Panc1 (cell line): ENCODE measurements around the gene IDUA. TPM values are rescaled to one million over a fixed set of nuclear protein-coding genes. Genes with fewer than 3 reads are reported as not detected.

ENCODE experiments used
- ATAC-seq: fragments of 200-7000 bp; cut with Tn5 transposase; 2 replicates; pipeline ENCODE4 v1.9.1; 2020; ENCODE audit warnings: mild to moderate bottlenecking, moderate library complexity
- BruUV-seq: library from RNA; stranded (reverse); fragments of 400-500 nt; replicated peaks from 2 replicates; lab custom pipeline; 2021; lab: Mats Ljungman, UMichigan
- CTCF ChIA-PET: fragments of 300-600 bp; sonication (Branson Sonifier 250); formaldehyde crosslinking; loops from one replicate; lab custom pipeline; 2022; ENCODE audit warnings: antibody characterized with exemption; lab: Charles Lee
- POLR2A ChIA-PET: fragments of 300-600 bp; sonication (Branson Sonifier 250); formaldehyde crosslinking; loops from one replicate; lab custom pipeline; 2022; ENCODE audit warnings: antibody characterized with exemption; lab: Charles Lee
- DNase-seq: peaks from one replicate; pipeline ENCODE4 v3.0.0-alpha.2; 2010; ENCODE audit warnings: low read depth, low spot score
- H3K27ac ChIP-seq: 2 replicates; pipeline ENCODE4 v1.5.1; 2011; ENCODE audit warnings: mild to moderate bottlenecking, low read length, inconsistent platforms
- H3K27me3 ChIP-seq: fragments of 200-500 bp; sonication (Bioruptor generic); 2 replicates; pipeline ENCODE4 v1.6.0; 2014; ENCODE audit warnings: low read length, inconsistent platforms; ENCODE audit not compliant: control insufficient read depth, insufficient read depth
- H3K36me3 ChIP-seq: fragments of 200-500 bp; sonication (Bioruptor generic); 2 replicates; pipeline ENCODE4 v1.5.1; 2014; ENCODE audit warnings: inconsistent platforms, mild to moderate bottlenecking, low read length, moderate library complexity; ENCODE audit not compliant: control insufficient read depth, insufficient read depth
- H3K4me1 ChIP-seq: 2 replicates; pipeline ENCODE4 v1.5.1; 2011; ENCODE audit warnings: inconsistent platforms, mild to moderate bottlenecking, low read length, moderate library complexity; ENCODE audit not compliant: control insufficient read depth, insufficient read depth
- H3K4me3 ChIP-seq, 2 experiments: 2 replicates each; pipeline ENCODE4 v1.5.1; 2011 to 2012; ENCODE audit warnings: low read depth in 2 of 2, low read length in 2 of 2, mild to moderate bottlenecking in 2 of 2, inconsistent platforms in 1 of 2, moderate library complexity in 1 of 2
- H3K9me3 ChIP-seq: fragments of 200-500 bp; sonication (Bioruptor generic); 2 replicates; pipeline ENCODE4 v1.5.1; 2014; ENCODE audit warnings: low read depth, mild to moderate bottlenecking, inconsistent platforms, low read length, moderate library complexity; ENCODE audit not compliant: control insufficient read depth, insufficient read depth
- POLR2AphosphoS5 ChIP-seq: IDR thresholded peaks from 2 replicates; pipeline ENCODE4 v1.6.1; 2012; ENCODE audit warnings: mild to moderate bottlenecking, low read depth, low read length, moderate library complexity
- SIN3A ChIP-seq: IDR thresholded peaks from 2 replicates; pipeline ENCODE4 v1.6.1; 2012; ENCODE audit warnings: low read depth, mild to moderate bottlenecking, low read length, moderate library complexity, borderline replicate concordance; ENCODE audit not compliant: insufficient read depth
- TCF7L2 ChIP-seq: IDR thresholded peaks from 2 replicates; pipeline ENCODE4 v1.6.1; 2011; ENCODE audit warnings: mild to moderate bottlenecking, low read depth, low read length, inconsistent platforms
- in situ Hi-C: cut with HindIII; loops from 2 replicates; pipeline ENCODE4 v1.10.0; 2016; ENCODE audit warnings: low sequenced_read_pairs, low pct_unique_long_range_greater_than_20kb
- intact Hi-C: fragments of 100-400 bp; cut with micrococcal nuclease; formaldehyde crosslinking; loops from one replicate; pipeline ENCODE4 v1.10.0; 2022; ENCODE audit not compliant: unreplicated experiment
- total RNA-seq: library from RNA; stranded (reverse); gene quantifications from one replicate; pipeline ENCODE4 v1.2.1, GENCODE V29; 2021; ENCODE audit not compliant: unreplicated experiment
- TF ChIP-seq, protein P1 (sequence below): fragments of 450-650 bp; IDR thresholded peaks from 2 replicates; pipeline ENCODE4 v1.5.1; 2017; ENCODE audit warnings: mild to moderate bottlenecking
- TF ChIP-seq, protein P2 (sequence below), 2 experiments: IDR thresholded peaks; 2 replicates each; pipeline ENCODE4 v1.6.1; 2011 to 2012; ENCODE audit warnings: low read depth in 2 of 2, control low read depth in 1 of 2, low read length in 1 of 2, mild to moderate bottlenecking in 1 of 2, moderate library complexity in 1 of 2; ENCODE audit not compliant: insufficient read depth in 1 of 2

The IDUA gene
- total RNA-seq, 1 experiment from 2014 or later: 30.6 TPM

DNA sequence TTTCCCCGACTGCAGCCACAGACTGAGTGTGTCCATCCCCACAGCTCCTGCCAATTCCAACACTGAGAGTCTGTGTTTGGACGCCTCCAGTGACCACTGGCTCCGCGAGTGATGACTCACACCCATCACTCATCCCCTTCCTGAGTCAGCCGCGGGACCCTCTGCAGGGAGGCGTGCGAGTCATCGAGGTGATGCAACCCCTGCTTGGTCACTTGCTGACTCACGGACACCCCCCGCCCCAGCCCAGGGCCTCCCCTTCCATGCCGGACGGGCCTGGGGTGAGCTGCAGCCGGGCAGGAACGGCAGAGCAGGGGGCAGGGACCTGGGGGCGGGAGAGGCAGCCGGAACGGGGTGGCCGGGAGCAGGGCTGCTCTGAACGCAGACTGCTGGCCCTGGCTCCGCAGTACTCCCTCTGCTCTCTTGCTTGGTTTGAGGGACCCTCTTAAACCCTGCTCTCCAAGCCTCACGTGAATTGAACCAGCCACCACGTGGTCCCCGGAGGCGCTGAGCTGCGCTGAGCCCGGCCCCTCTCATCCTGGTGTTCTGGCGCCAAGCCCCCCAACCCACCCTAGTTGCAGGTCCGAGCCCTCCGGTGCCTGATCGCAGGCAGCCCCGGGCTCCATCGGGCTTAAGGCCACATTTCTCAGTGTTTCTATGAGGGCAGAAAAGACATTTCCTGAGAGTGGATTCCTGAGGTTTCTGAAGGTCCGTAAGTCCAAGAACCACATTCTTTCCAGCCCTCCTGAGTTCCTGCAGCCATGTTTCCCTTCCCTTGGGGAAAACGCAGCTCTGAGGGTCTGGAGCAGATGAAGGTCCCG, 57.0 kb downstream of the IDUA start:
- TF ChIP-seq POLR2AphosphoS5 (peak; percentile 63; the same call in 1 of the 2 replicates), SIN3A (0 out of 2 replicates have a peak, but pooled peaks have one; percentile 51)
- TF ChIP-seq, protein P1, sequence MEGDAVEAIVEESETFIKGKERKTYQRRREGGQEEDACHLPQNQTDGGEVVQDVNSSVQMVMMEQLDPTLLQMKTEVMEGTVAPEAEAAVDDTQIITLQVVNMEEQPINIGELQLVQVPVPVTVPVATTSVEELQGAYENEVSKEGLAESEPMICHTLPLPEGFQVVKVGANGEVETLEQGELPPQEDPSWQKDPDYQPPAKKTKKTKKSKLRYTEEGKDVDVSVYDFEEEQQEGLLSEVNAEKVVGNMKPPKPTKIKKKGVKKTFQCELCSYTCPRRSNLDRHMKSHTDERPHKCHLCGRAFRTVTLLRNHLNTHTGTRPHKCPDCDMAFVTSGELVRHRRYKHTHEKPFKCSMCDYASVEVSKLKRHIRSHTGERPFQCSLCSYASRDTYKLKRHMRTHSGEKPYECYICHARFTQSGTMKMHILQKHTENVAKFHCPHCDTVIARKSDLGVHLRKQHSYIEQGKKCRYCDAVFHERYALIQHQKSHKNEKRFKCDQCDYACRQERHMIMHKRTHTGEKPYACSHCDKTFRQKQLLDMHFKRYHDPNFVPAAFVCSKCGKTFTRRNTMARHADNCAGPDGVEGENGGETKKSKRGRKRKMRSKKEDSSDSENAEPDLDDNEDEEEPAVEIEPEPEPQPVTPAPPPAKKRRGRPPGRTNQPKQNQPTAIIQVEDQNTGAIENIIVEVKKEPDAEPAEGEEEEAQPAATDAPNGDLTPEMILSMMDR: no peak
- Histone ChIP-seq H3K27ac (peak overlapping the region; percentile 92), H3K27me3 (no peaks in the 10 kb centered on the region), H3K36me3 (no peaks in the 10 kb centered on the region), H3K4me3 (no peak overlapping the region; a peak in 1 of 4 replicates), H3K4me1 (peaks cover 63% of the 10 kb centered on the region), H3K9me3 (no peaks in the 10 kb centered on the region)
- BruUV-seq: no TSS peak
- DNase-seq (peak; percentile 80), ATAC-seq (peak; percentile 77)
- POLR2A ChIA-PET: no interaction called here
- CTCF ChIA-PET: interaction anchor here (0.5 kb wide), 1 partner anchor 24 kb away, joined by 6 read pairs; no protein-coding TSS in a partner anchor
- in situ Hi-C loops (no loop called here), intact Hi-C loops (no loop called here)

DNA sequence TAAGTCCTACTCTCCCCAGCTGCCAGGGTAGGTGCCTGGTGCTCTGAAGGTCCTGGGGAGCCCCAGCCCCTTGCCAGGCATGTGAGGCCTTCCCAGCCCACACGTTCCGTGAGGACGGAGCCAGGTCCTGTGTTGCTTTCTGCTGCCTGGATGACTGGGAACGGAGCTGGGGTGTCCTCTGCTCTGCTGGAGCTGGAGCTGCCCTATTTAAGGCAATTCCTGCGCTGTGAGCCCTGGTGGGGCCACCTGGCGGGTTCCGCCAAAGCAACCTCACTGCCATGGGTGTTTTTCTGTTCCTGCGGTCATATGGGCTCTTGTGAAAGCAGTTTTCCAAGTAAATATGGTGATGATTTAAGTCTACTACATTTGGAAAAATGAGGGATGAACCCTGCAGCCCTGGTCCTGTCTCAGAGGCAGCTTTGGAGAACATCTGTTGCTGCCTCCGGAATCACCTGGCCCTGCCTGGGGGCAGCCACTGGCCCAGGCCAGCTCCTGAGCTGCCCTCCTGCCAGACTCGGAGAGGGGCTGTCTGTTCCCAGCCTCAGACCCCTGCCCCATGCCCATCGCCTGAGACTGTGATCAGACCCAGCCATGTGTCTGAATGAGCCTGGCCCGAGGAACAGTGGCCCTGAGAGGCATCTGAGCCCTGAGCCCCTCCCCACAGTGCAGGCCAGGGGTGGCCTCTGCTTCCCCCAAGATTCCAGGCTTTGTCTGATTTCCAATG, 57.8 kb downstream of the IDUA start:
- in situ Hi-C loops: no loop called here
- Histone ChIP-seq H3K27me3 (no peaks in the 10 kb centered on the region), H3K27ac (peak overlapping the region; percentile 92), H3K4me3 (no peak overlapping the region), H3K9me3 (no peaks in the 10 kb centered on the region), H3K4me1 (peaks cover 55% of the 10 kb centered on the region), H3K36me3 (no peaks in the 10 kb centered on the region)
- ATAC-seq (no peak), DNase-seq (no peak)
- BruUV-seq: no TSS peak
- TF ChIP-seq, protein P1: no peak
- TF ChIP-seq POLR2AphosphoS5: no peak
- CTCF ChIA-PET: no interaction called here
- intact Hi-C loops: no loop called here
- POLR2A ChIA-PET: no interaction called here

DNA sequence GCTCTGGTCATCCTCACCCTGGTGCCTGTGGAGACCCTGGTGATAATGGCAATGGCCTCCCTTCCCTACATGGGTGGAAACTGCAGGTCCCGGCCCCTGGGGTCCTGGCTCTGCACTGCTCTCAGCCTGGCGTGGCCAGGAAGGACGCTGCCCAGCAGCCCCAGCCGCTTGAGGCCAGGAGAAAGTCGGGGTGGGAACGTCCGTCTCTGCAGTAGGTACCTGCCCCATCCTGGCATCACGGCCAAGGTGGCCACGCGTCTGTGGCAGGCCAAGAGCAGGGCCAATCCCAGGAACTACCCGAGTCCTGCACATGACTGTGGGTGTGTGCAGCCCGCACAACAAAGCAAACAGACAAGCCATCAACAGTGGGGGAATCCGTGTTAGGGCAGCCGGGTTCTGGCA, 58.4 kb downstream of the IDUA start:
- H3K9me3 ChIP-seq: no peaks in the 10 kb centered on the region
- no TSS peak for BruUV-seq
- ChIA-PET CTCF (no interaction called here), POLR2A (no interaction called here)
- no peak for ATAC-seq
- TF ChIP-seq TCF7L2 (no peak), SIN3A (no peak), POLR2AphosphoS5 (no peak)
- TF ChIP-seq, protein P1: no peak
- TF ChIP-seq, protein P2, sequence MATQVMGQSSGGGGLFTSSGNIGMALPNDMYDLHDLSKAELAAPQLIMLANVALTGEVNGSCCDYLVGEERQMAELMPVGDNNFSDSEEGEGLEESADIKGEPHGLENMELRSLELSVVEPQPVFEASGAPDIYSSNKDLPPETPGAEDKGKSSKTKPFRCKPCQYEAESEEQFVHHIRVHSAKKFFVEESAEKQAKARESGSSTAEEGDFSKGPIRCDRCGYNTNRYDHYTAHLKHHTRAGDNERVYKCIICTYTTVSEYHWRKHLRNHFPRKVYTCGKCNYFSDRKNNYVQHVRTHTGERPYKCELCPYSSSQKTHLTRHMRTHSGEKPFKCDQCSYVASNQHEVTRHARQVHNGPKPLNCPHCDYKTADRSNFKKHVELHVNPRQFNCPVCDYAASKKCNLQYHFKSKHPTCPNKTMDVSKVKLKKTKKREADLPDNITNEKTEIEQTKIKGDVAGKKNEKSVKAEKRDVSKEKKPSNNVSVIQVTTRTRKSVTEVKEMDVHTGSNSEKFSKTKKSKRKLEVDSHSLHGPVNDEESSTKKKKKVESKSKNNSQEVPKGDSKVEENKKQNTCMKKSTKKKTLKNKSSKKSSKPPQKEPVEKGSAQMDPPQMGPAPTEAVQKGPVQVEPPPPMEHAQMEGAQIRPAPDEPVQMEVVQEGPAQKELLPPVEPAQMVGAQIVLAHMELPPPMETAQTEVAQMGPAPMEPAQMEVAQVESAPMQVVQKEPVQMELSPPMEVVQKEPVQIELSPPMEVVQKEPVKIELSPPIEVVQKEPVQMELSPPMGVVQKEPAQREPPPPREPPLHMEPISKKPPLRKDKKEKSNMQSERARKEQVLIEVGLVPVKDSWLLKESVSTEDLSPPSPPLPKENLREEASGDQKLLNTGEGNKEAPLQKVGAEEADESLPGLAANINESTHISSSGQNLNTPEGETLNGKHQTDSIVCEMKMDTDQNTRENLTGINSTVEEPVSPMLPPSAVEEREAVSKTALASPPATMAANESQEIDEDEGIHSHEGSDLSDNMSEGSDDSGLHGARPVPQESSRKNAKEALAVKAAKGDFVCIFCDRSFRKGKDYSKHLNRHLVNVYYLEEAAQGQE (IDR thresholded peaks at IDR 0.05; ENCODE audit: insufficient read depth in 1 of 2, low read depth in 2 of 2, low read length in 1 of 2): no peak
- in situ Hi-C loops: no loop called here
- peak overlapping the region in 1 of 2 experiments; percentile 30; a peak in 2 of 4 replicates for H3K4me3 ChIP-seq
- H3K27me3 ChIP-seq: no peaks in the 10 kb centered on the region
- DNase-seq: no peak
- intact Hi-C loops: no loop called here
- H3K36me3 ChIP-seq: no peaks in the 10 kb centered on the region
- H3K4me1 ChIP-seq: peaks cover 50% of the 10 kb centered on the region
- peak overlapping the region; percentile 92 for H3K27ac ChIP-seq
